HG03457 (cell line): ENCODE measurements around the gene ZNF90.
A peak's percentile ranks its signal among the peaks of the same experiment; 100 is the strongest.
"Not testable (repeated sequence)": the region's sequence is repeated elsewhere in the genome, so short reads cannot be mapped to it uniquely, and the experiment has no call there.

Experiments
- ATAC-seq: cut with Tn5 transposase; IDR thresholded peaks from one replicate; pipeline ENCODE4 v1.9.1; 2021; ENCODE audit warnings: moderate number of reproducible peaks; ENCODE audit not compliant: unreplicated experiment

The ZNF90 gene

GRCh38 chr19:20077791-20078463, at the start of gene ZNF90:
ZNF90 (plus strand) TSS chr19:20078000; CDS start chr19:20078133, 133 bp downstream.
- ATAC-seq = no peak

GRCh38 chr19:20028611-20029010, 49.2 kb upstream of the ZNF90 start:
- no peak for ATAC-seq

GRCh38 chr19:20035935-20036334, 41.9 kb upstream of the ZNF90 start:
- ATAC-seq = no peak

- no peak for ATAC-seq
Observed at GRCh38 chr19:20038358-20039202, 39.2 kb upstream of the ZNF90 start.

- ATAC-seq = peak; percentile 91
Observed at GRCh38 chr19:20039203-20039723, 38.5 kb upstream of the ZNF90 start, which contains the start of gene ZNF682. ZNF682 (minus strand) TSS chr19:20039505; CDS start chr19:20039345, 160 bp downstream.

GRCh38 chr19:20044663-20045062, 33.1 kb upstream of the ZNF90 start:
- ATAC-seq = no peak

- not testable (repeated sequence) for ATAC-seq
Observed at GRCh38 chr19:20045742-20046141, 32.1 kb upstream of the ZNF90 start.

GRCh38 chr19:20051841-20052768, 25.7 kb upstream of the ZNF90 start:
- peak; percentile 91 for ATAC-seq

- ATAC-seq = not testable (repeated sequence)
Observed at GRCh38 chr19:20058738-20059137, 19.1 kb upstream of the ZNF90 start.

GRCh38 chr19:20060282-20060681, 17.5 kb upstream of the ZNF90 start:
- ATAC-seq = no peak

- no peak for ATAC-seq
Observed at GRCh38 chr19:20066861-20067260, 10.9 kb upstream of the ZNF90 start.

- no peak for ATAC-seq
Observed at GRCh38 chr19:20067943-20068342, 9.9 kb upstream of the ZNF90 start.

GRCh38 chr19:20068559-20068958, 9.2 kb upstream of the ZNF90 start:
- ATAC-seq = not testable (repeated sequence)

- ATAC-seq = no peak
Observed at GRCh38 chr19:20070691-20071090, 7.1 kb upstream of the ZNF90 start.

GRCh38 chr19:20072936-20073335, 4.9 kb upstream of the ZNF90 start:
- no peak for ATAC-seq

GRCh38 chr19:20078581-20079031, 806 bp downstream of the ZNF90 start:
- no peak for ATAC-seq

- no peak for ATAC-seq
Observed at GRCh38 chr19:20079476-20079875, 1.7 kb downstream of the ZNF90 start.

GRCh38 chr19:20080656-20081055, 2.9 kb downstream of the ZNF90 start:
- no peak for ATAC-seq

GRCh38 chr19:20082232-20082833, 4.5 kb downstream of the ZNF90 start:
- not testable (repeated sequence) for ATAC-seq

GRCh38 chr19:20082876-20083275, 5.1 kb downstream of the ZNF90 start:
- ATAC-seq = not testable (repeated sequence)
